ENCODE data around the gene SCML1.

SCML1 gene

DNA sequence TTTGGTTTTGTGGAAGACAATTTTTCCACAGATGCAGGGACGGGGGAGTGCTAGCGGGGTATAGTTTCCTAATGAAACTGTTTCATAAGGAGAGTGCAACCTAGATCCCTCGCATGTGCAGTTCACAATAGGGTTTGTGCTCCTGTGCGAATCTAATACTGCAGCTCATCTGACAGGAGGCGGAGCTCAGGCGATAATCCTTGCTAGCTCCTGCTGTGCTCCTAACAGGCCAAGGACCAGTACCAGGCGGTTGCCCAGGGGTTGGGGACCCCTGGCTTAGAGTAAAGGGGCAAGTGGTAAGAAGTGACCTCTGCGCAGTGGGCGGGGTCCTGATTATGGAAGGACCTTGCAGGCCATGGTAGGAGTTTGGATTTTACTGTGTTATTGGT is 3.8 kb downstream of the SCML1 start:
- H3K4me3 ChIP-seq (ENCODE audit: low read length): no peak overlapping the region
- H4K20me1 ChIP-seq (ENCODE audit: insufficient read depth, low read length): no peaks in the 10 kb centered on the region
- H3K4me1 ChIP-seq (ENCODE audit: low read length): peaks cover 12% of the 10 kb centered on the region
- no peaks in the 10 kb centered on the region for H3K79me2 ChIP-seq (ENCODE audit: low read length)
- no peak overlapping the region for H3K27ac ChIP-seq (ENCODE audit: low read length)
- H3K36me3 ChIP-seq (replicated peaks; ENCODE audit: low read depth, low read length): no peaks in the 10 kb centered on the region
- H2AFZ ChIP-seq (ENCODE audit: low read depth, low read length): no peak overlapping the region
- H3K4me2 ChIP-seq (ENCODE audit: low read length): no peak overlapping the region
- no peaks in the 10 kb centered on the region for H3K27me3 ChIP-seq (ENCODE audit: low read depth, low read length)
- H3K9ac ChIP-seq (ENCODE audit: low read length): no peak overlapping the region
- H3K9me3 ChIP-seq (ENCODE audit: insufficient read depth, low read length): no peaks in the 10 kb centered on the region
- TF ChIP-seq, protein P1, sequence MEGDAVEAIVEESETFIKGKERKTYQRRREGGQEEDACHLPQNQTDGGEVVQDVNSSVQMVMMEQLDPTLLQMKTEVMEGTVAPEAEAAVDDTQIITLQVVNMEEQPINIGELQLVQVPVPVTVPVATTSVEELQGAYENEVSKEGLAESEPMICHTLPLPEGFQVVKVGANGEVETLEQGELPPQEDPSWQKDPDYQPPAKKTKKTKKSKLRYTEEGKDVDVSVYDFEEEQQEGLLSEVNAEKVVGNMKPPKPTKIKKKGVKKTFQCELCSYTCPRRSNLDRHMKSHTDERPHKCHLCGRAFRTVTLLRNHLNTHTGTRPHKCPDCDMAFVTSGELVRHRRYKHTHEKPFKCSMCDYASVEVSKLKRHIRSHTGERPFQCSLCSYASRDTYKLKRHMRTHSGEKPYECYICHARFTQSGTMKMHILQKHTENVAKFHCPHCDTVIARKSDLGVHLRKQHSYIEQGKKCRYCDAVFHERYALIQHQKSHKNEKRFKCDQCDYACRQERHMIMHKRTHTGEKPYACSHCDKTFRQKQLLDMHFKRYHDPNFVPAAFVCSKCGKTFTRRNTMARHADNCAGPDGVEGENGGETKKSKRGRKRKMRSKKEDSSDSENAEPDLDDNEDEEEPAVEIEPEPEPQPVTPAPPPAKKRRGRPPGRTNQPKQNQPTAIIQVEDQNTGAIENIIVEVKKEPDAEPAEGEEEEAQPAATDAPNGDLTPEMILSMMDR (IDR thresholded peaks at IDR 0.05; ENCODE audit: low read depth, low read length): no peak
- no peak for TF ChIP-seq EZH2phosphoT487 (IDR thresholded peaks at IDR 0.05; ENCODE audit: low read depth)

- Histone ChIP-seq H3K36me3 (replicated peaks; ENCODE audit: low read depth, low read length) (no peaks in the 10 kb centered on the region), H4K20me1 (ENCODE audit: insufficient read depth, low read length) (no peaks in the 10 kb centered on the region), H3K4me2 (ENCODE audit: low read length) (no peak overlapping the region), H3K4me3 (ENCODE audit: low read length) (no peak overlapping the region), H2AFZ (ENCODE audit: low read depth, low read length) (no peak overlapping the region), H3K27ac (ENCODE audit: low read length) (no peak overlapping the region), H3K9ac (ENCODE audit: low read length) (no peak overlapping the region), H3K9me3 (ENCODE audit: insufficient read depth, low read length) (no peaks in the 10 kb centered on the region), H3K79me2 (ENCODE audit: low read length) (no peaks in the 10 kb centered on the region), H3K27me3 (ENCODE audit: low read depth, low read length) (no peaks in the 10 kb centered on the region), H3K4me1 (ENCODE audit: low read length) (peaks cover 6% of the 10 kb centered on the region)
- no peak for TF ChIP-seq EZH2phosphoT487 (IDR thresholded peaks at IDR 0.05; ENCODE audit: low read depth)
- TF ChIP-seq, protein P1 (IDR thresholded peaks at IDR 0.05; ENCODE audit: low read depth, low read length): no peak
Observed at GRCh38 chrX:17743913-17744312, 6.6 kb downstream of the SCML1 start.

DNA sequence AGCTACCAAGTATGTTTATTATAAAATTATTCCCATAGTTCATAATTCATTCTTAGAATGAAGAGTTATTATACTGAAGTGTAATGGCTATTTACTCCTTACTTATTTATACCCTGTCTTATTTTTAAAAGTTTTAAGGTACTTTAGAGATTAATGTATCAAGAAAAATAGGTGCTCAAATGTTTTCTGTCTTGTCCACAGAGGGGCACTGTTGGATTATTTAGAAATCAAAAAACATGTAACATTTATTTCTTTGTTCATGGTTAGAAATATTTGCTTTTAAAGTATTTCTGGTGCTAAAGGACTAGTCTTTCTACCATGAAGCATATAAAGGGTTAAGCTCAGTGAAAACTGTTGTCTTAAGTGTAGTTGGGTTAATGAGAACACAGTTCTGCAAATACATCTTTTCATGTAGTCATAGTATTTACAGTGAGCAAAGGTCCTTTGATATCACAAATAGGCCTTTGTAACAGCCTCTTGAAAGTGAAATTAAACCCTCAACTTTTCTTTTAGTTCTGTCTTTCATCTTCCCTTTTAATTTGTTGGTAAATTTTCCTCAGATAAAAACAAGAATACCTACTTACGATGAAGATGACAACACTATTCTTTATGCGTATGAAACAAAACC is 7.7 kb downstream of the SCML1 start:
- H3K79me2 ChIP-seq (ENCODE audit: low read length): no peaks in the 10 kb centered on the region

DNA sequence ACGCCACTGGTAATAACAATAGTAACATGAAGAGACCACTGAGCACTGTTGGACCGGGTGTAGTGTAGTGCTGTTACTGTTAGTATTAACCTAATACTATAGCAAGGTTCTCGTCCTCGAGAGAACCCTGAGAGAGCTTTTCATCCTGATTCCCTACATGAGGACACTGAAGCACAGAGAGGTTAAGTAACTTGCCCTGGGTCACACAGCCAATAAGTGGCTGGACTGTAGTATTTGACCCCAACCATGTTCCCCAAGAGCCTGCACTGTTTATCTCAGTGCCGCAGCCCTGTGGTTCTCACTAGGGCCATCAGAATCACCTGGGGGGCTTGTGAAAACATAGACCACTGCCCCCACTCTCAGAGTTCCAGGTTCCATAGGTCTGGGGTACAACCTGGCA is 10.4 kb downstream of the SCML1 start:
- Histone ChIP-seq H3K36me3 (replicated peaks; ENCODE audit: low read depth, low read length) (no peaks in the 10 kb centered on the region), H3K4me1 (ENCODE audit: low read length) (no peaks in the 10 kb centered on the region), H4K20me1 (ENCODE audit: insufficient read depth, low read length) (no peaks in the 10 kb centered on the region), H3K9ac (ENCODE audit: low read length) (no peak overlapping the region), H3K27ac (ENCODE audit: low read length) (no peak overlapping the region), H3K4me2 (ENCODE audit: low read length) (no peak overlapping the region), H3K4me3 (ENCODE audit: low read length) (no peak overlapping the region), H2AFZ (ENCODE audit: low read depth, low read length) (no peak overlapping the region), H3K27me3 (ENCODE audit: low read depth, low read length) (no peaks in the 10 kb centered on the region), H3K79me2 (ENCODE audit: low read length) (no peaks in the 10 kb centered on the region), H3K9me3 (ENCODE audit: insufficient read depth, low read length) (no peaks in the 10 kb centered on the region)
- TF ChIP-seq, protein P1 (IDR thresholded peaks at IDR 0.05; ENCODE audit: low read depth, low read length): no peak
- no peak for TF ChIP-seq EZH2phosphoT487 (IDR thresholded peaks at IDR 0.05; ENCODE audit: low read depth)

More for the DNA sequence above, 7.7 kb downstream of the SCML1 start:
- H3K4me1 ChIP-seq (ENCODE audit: low read length): no peaks in the 10 kb centered on the region
- H3K4me3 ChIP-seq (ENCODE audit: low read length): no peak overlapping the region
- H3K9me3 ChIP-seq (ENCODE audit: insufficient read depth, low read length): no peaks in the 10 kb centered on the region
- no peak overlapping the region for H3K9ac ChIP-seq (ENCODE audit: low read length)
- no peak overlapping the region for H3K27ac ChIP-seq (ENCODE audit: low read length)
- no peaks in the 10 kb centered on the region for H4K20me1 ChIP-seq (ENCODE audit: insufficient read depth, low read length)
- no peak overlapping the region for H3K4me2 ChIP-seq (ENCODE audit: low read length)
- H2AFZ ChIP-seq (ENCODE audit: low read depth, low read length): no peak overlapping the region
- TF ChIP-seq EZH2phosphoT487 (IDR thresholded peaks at IDR 0.05; ENCODE audit: low read depth): no peak
- TF ChIP-seq, protein P1 (IDR thresholded peaks at IDR 0.05; ENCODE audit: low read depth, low read length): peak; percentile 51
- no peaks in the 10 kb centered on the region for H3K36me3 ChIP-seq (replicated peaks; ENCODE audit: low read depth, low read length)
- H3K27me3 ChIP-seq (ENCODE audit: low read depth, low read length): no peaks in the 10 kb centered on the region
